Neural cell (in vitro differentiated cells): ENCODE data around the gene IL1RAPL2. TPM values are rescaled to one million over a fixed set of nuclear protein-coding genes. Genes with fewer than 3 reads are reported as not detected.

Experiments used
- H2AFZ ChIP-seq: fragments of 200-600, 300-800 bp; sonication (generic), shearing (Covaris generic); 2 replicates; pipeline ENCODE4 v1.6.0; 2014; ENCODE audit warnings: low read depth, mild to moderate bottlenecking, antibody characterized with exemption, low read length, moderate library complexity
- H3F3A ChIP-seq: fragments of 200-600 bp; shearing (Covaris generic); 2 replicates; pipeline ENCODE4 v1.6.1; 2016; ENCODE audit warnings: mild to moderate bottlenecking, moderate library complexity, mixed read lengths, antibody characterized with exemption, low read length; ENCODE audit not compliant: insufficient read depth, poor library complexity, severe bottlenecking
- H3K27ac ChIP-seq: fragments of 200-600, 300-800 bp; sonication (generic), shearing (Covaris generic); 2 replicates; pipeline ENCODE4 v1.5.1; 2014; ENCODE audit warnings: mild to moderate bottlenecking, low read length, moderate library complexity
- H3K27me3 ChIP-seq: fragments of 300-800, 200-600 bp; sonication (generic), shearing (Covaris generic); 2 replicates; pipeline ENCODE4 v1.6.0; 2014; ENCODE audit warnings: mild to moderate bottlenecking, low read depth, low read length, moderate library complexity; ENCODE audit not compliant: insufficient read depth
- H3K36me3 ChIP-seq: fragments of 300-800, 200-600 bp; sonication (generic), shearing (Covaris generic); 2 replicates; pipeline ENCODE4 v1.5.1; 2014; ENCODE audit warnings: mild to moderate bottlenecking, antibody characterized with exemption, low read length, moderate library complexity; ENCODE audit not compliant: insufficient read depth
- H3K4me2 ChIP-seq: fragments of 300-800, 200-600 bp; sonication (generic), shearing (Covaris generic); 2 replicates; pipeline ENCODE4 v1.6.0; 2014; ENCODE audit warnings: mild to moderate bottlenecking, low read length
- H3K4me3 ChIP-seq: fragments of 300-800, 200-600 bp; sonication (generic), shearing (Covaris generic); 2 replicates; pipeline ENCODE4 v1.5.1; 2014; ENCODE audit warnings: mild to moderate bottlenecking, low read length, moderate library complexity
- H3K79me2 ChIP-seq: fragments of 200-600 bp; shearing (Covaris generic); replicated peaks from 2 replicates; pipeline ENCODE4 v1.6.0; 2014; ENCODE audit warnings: mild to moderate bottlenecking, low read length, moderate library complexity; ENCODE audit not compliant: insufficient read depth
- H3K9ac ChIP-seq: fragments of 300-800, 200-600 bp; sonication (generic), shearing (Covaris generic); 2 replicates; pipeline ENCODE4 v1.6.1; 2016; ENCODE audit warnings: mild to moderate bottlenecking, low read length, mixed read lengths
- H3K9me2 ChIP-seq: fragments of 200-600 bp; shearing (Covaris generic); 2 replicates; pipeline ENCODE4 v1.6.1; 2016; ENCODE audit warnings: mild to moderate bottlenecking, low read length, mixed read lengths; ENCODE audit not compliant: insufficient read depth
- H3K9me3 ChIP-seq: fragments of 200-600, 300-800 bp; sonication (generic), shearing (Covaris generic); 2 replicates; pipeline ENCODE4 v1.6.1; 2016; ENCODE audit warnings: mild to moderate bottlenecking, mixed run types, low read length, moderate library complexity, mixed read lengths
- H4K20me1 ChIP-seq: fragments of 200-600 bp; shearing (Covaris generic); 2 replicates; pipeline ENCODE4 v1.6.1; 2016; ENCODE audit warnings: mild to moderate bottlenecking, mixed run types; ENCODE audit not compliant: insufficient read depth
- EP300 ChIP-seq: fragments of 450-650 bp; conservative IDR thresholded peaks from 2 replicates; pipeline ENCODE4 v1.6.1; 2014; ENCODE audit warnings: antibody characterized with exemption, mild to moderate bottlenecking, moderate library complexity; ENCODE audit not compliant: poor library complexity, severe bottlenecking
- EZH2 ChIP-seq: fragments of 200-600, 300-800 bp; shearing (Covaris generic), sonication (generic); IDR thresholded peaks from 2 replicates; pipeline ENCODE4 v1.6.1; 2014; ENCODE audit warnings: antibody characterized with exemption, low read length, borderline replicate concordance, mild to moderate bottlenecking; ENCODE audit not compliant: insufficient read depth, poor library complexity, severe bottlenecking
- MXI1 ChIP-seq: fragments of 450-650 bp; conservative IDR thresholded peaks from 2 replicates; pipeline ENCODE4 v1.6.1; 2014; ENCODE audit warnings: antibody characterized with exemption, mild to moderate bottlenecking; ENCODE audit not compliant: poor library complexity, severe bottlenecking
- POLR2AphosphoS5 ChIP-seq: IDR thresholded peaks from 2 replicates; pipeline ENCODE4 v1.6.1; 2012
- RAD21 ChIP-seq: fragments of 450-650 bp; conservative IDR thresholded peaks from 2 replicates; pipeline ENCODE4 v1.6.1; 2014; ENCODE audit warnings: antibody characterized with exemption, mild to moderate bottlenecking, moderate library complexity
- SMC3 ChIP-seq: fragments of 450-650 bp; conservative IDR thresholded peaks from 2 replicates; pipeline ENCODE4 v1.6.1; 2014; ENCODE audit warnings: antibody characterized with exemption, mild to moderate bottlenecking, moderate library complexity; ENCODE audit not compliant: poor library complexity
- TAF1 ChIP-seq: IDR thresholded peaks from 2 replicates; pipeline ENCODE4 v1.6.1; 2012; ENCODE audit warnings: low read depth
- polyA plus RNA-seq: library from polyadenylated mRNA; depleted of rRNA; stranded (reverse); fragments of >200 nt; gene quantifications from 2 replicates; pipeline ENCODE4 v1.2.3, GENCODE V29; 2014
- TF ChIP-seq, protein P1 (sequence below): fragments of 450-650 bp; IDR thresholded peaks from 2 replicates; pipeline ENCODE4 v1.5.1; 2014; ENCODE audit warnings: antibody characterized with exemption, mild to moderate bottlenecking, moderate library complexity; ENCODE audit not compliant: poor library complexity, severe bottlenecking
- TF ChIP-seq, protein P2 (sequence below): IDR thresholded peaks from 2 replicates; pipeline ENCODE4 v1.6.1; 2012; ENCODE audit warnings: borderline replicate concordance

Gene IL1RAPL2
- polyA plus RNA-seq, 1 donor from 2014 or later: not detected

DNA sequence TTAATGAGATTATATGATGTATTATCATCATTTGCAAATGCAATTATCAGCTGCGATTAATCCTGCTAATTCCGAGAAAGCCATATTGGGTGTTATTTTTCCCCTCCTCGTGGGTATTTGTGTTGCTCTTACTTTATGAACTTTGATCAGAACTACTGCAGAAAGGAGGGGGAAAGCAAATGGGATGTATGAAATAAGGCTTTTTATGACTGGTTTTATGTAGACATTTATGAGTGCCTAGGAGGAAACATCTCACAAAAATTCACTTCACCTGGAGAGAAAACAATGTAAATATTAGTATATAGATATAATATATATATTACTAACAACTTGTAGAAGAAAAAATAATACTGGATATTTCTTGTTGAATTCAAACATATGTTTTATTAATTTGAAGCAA, 440.1 kb downstream of the IL1RAPL2 start:
- H3K4me2 ChIP-seq: no peak overlapping the region
- H3K9ac ChIP-seq: no peak overlapping the region
- no peak overlapping the region for H2AFZ ChIP-seq
- no peaks in the 10 kb centered on the region for H4K20me1 ChIP-seq
- TF ChIP-seq, protein P1, sequence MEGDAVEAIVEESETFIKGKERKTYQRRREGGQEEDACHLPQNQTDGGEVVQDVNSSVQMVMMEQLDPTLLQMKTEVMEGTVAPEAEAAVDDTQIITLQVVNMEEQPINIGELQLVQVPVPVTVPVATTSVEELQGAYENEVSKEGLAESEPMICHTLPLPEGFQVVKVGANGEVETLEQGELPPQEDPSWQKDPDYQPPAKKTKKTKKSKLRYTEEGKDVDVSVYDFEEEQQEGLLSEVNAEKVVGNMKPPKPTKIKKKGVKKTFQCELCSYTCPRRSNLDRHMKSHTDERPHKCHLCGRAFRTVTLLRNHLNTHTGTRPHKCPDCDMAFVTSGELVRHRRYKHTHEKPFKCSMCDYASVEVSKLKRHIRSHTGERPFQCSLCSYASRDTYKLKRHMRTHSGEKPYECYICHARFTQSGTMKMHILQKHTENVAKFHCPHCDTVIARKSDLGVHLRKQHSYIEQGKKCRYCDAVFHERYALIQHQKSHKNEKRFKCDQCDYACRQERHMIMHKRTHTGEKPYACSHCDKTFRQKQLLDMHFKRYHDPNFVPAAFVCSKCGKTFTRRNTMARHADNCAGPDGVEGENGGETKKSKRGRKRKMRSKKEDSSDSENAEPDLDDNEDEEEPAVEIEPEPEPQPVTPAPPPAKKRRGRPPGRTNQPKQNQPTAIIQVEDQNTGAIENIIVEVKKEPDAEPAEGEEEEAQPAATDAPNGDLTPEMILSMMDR: no peak
- TF ChIP-seq RAD21 (no peak), MXI1 (no peak), TAF1 (no peak), POLR2AphosphoS5 (no peak), EZH2 (no peak), EP300 (no peak), SMC3 (no peak)
- TF ChIP-seq, protein P2, sequence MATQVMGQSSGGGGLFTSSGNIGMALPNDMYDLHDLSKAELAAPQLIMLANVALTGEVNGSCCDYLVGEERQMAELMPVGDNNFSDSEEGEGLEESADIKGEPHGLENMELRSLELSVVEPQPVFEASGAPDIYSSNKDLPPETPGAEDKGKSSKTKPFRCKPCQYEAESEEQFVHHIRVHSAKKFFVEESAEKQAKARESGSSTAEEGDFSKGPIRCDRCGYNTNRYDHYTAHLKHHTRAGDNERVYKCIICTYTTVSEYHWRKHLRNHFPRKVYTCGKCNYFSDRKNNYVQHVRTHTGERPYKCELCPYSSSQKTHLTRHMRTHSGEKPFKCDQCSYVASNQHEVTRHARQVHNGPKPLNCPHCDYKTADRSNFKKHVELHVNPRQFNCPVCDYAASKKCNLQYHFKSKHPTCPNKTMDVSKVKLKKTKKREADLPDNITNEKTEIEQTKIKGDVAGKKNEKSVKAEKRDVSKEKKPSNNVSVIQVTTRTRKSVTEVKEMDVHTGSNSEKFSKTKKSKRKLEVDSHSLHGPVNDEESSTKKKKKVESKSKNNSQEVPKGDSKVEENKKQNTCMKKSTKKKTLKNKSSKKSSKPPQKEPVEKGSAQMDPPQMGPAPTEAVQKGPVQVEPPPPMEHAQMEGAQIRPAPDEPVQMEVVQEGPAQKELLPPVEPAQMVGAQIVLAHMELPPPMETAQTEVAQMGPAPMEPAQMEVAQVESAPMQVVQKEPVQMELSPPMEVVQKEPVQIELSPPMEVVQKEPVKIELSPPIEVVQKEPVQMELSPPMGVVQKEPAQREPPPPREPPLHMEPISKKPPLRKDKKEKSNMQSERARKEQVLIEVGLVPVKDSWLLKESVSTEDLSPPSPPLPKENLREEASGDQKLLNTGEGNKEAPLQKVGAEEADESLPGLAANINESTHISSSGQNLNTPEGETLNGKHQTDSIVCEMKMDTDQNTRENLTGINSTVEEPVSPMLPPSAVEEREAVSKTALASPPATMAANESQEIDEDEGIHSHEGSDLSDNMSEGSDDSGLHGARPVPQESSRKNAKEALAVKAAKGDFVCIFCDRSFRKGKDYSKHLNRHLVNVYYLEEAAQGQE: no peak
- no peaks in the 10 kb centered on the region for H3K36me3 ChIP-seq
- H3K27me3 ChIP-seq: no peaks in the 10 kb centered on the region
- no peaks in the 10 kb centered on the region for H3K9me2 ChIP-seq
- no peaks in the 10 kb centered on the region for H3F3A ChIP-seq
- no peak overlapping the region for H3K4me3 ChIP-seq
- H3K79me2 ChIP-seq: no peaks in the 10 kb centered on the region
- no peaks in the 10 kb centered on the region for H3K9me3 ChIP-seq
- H3K27ac ChIP-seq: no peak overlapping the region

DNA sequence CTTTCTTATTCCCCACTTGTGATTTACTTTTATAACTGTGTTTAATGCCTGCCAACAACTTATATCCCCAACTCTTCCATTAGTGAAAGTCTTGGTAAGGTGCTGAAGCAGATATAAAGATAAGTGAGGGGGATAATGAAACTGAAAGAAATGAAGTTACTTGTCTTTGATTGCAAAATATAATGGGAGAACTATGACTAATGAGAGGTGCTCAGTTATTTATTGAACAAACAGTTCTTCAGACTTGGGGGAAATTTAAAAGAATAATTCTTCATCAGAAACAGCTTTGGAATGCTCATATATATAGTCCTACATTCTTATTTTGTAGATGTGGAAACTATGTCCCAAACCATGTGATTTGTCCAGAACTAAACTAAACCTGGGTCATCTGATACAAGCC, 441.0 kb downstream of the IL1RAPL2 start:
- Histone ChIP-seq H3K27ac (no peak overlapping the region), H3K36me3 (no peaks in the 10 kb centered on the region), H2AFZ (no peak overlapping the region), H3K4me2 (no peak overlapping the region), H3F3A (no peaks in the 10 kb centered on the region), H3K9me2 (no peaks in the 10 kb centered on the region), H3K9me3 (no peaks in the 10 kb centered on the region), H3K27me3 (no peaks in the 10 kb centered on the region), H4K20me1 (no peaks in the 10 kb centered on the region), H3K79me2 (no peaks in the 10 kb centered on the region), H3K4me3 (no peak overlapping the region), H3K9ac (no peak overlapping the region)
- TF ChIP-seq EZH2 (no peak), MXI1 (no peak), RAD21 (no peak), EP300 (no peak), TAF1 (no peak), SMC3 (no peak), POLR2AphosphoS5 (no peak)
- TF ChIP-seq, protein P1: no peak
- TF ChIP-seq, protein P2: no peak
